Suppressor macrophage treated with lipopolysaccharide for 4 hours (primary cell): Measurements from ENCODE around the gene FOXP1.
"Not testable (repeated sequence)": the region's sequence is repeated elsewhere in the genome, so short reads cannot be mapped to it uniquely, and the experiment has no call there.

ENCODE experiments used
- DNase-seq: peaks from one replicate; pipeline ENCODE4 v3.0.0-alpha.2; 2020

The FOXP1 gene

GRCh38 chr3:70988111-70988510 is 595.4 kb downstream of the FOXP1 start:
- no peak for DNase-seq

GRCh38 chr3:70985572-70985971 is 598.0 kb downstream of the FOXP1 start:
- DNase-seq, result no peak

GRCh38 chr3:70984776-70985482 is 598.6 kb downstream of the FOXP1 start:
- DNase-seq, result no peak

- peak; percentile 65 for DNase-seq
Observed at GRCh38 chr3:70982700-70983140, 600.8 kb downstream of the FOXP1 start.

GRCh38 chr3:70982284-70982683 is 601.2 kb downstream of the FOXP1 start:
- DNase-seq, result peak; percentile 14

GRCh38 chr3:70981231-70981880 is 602.2 kb downstream of the FOXP1 start:
- no peak for DNase-seq

GRCh38 chr3:70980646-70981170 is 602.8 kb downstream of the FOXP1 start:
- peak; percentile 53 for DNase-seq

GRCh38 chr3:70979983-70980645 is 603.4 kb downstream of the FOXP1 start:
- DNase-seq, result no peak

- DNase-seq, result no peak
Observed at GRCh38 chr3:70977712-70978111, 605.8 kb downstream of the FOXP1 start.

- not testable (repeated sequence) for DNase-seq
Observed at GRCh38 chr3:70975981-70976380, 607.5 kb downstream of the FOXP1 start.

GRCh38 chr3:70974747-70975146 is 608.8 kb downstream of the FOXP1 start:
- DNase-seq, result peak; percentile 74

- peak; percentile 66 for DNase-seq
Observed at GRCh38 chr3:70973558-70973957, 610.0 kb downstream of the FOXP1 start.

GRCh38 chr3:70972855-70973254 is 610.7 kb downstream of the FOXP1 start:
- DNase-seq, result no peak

GRCh38 chr3:70970952-70971351 is 612.6 kb downstream of the FOXP1 start:
- no peak for DNase-seq

- no peak for DNase-seq
Observed at GRCh38 chr3:70970171-70970570, 613.4 kb downstream of the FOXP1 start.

- no peak for DNase-seq
Observed at GRCh38 chr3:70963431-70964275, 619.9 kb downstream of the FOXP1 start.

GRCh38 chr3:70959506-70960291 is 623.8 kb downstream of the FOXP1 start:
- no peak for DNase-seq

GRCh38 chr3:70952033-70952747 is 631.3 kb downstream of the FOXP1 start:
- DNase-seq, result no peak

GRCh38 chr3:70951316-70951715 is 632.2 kb downstream of the FOXP1 start:
- DNase-seq, result no peak

GRCh38 chr3:70947579-70947978 is 635.9 kb downstream of the FOXP1 start:
- DNase-seq, result no peak

GRCh38 chr3:70943886-70944285 is 639.6 kb downstream of the FOXP1 start:
- DNase-seq, result no peak
